NCI-H526 treated with DMSO at 0.1 percent for 48 hours (cell line): ENCODE measurements around the gene P2RY12.
A peak's percentile ranks its signal among the peaks of the same experiment; 100 is the strongest.

Experiments used
- DNase-seq: peaks from one replicate; lab custom pipeline; 2025; lab: John Stamatoyannopoulos, UW

The P2RY12 gene

GRCh38 chr3:151307131-151307530 lies 77.4 kb downstream of the P2RY12 start:
- DNase-seq: no peak

- DNase-seq: no peak
Measured at GRCh38 chr3:151306168-151306810, 78.3 kb downstream of the P2RY12 start.

GRCh38 chr3:151305775-151306151 lies 78.8 kb downstream of the P2RY12 start:
- no peak for DNase-seq

DNA sequence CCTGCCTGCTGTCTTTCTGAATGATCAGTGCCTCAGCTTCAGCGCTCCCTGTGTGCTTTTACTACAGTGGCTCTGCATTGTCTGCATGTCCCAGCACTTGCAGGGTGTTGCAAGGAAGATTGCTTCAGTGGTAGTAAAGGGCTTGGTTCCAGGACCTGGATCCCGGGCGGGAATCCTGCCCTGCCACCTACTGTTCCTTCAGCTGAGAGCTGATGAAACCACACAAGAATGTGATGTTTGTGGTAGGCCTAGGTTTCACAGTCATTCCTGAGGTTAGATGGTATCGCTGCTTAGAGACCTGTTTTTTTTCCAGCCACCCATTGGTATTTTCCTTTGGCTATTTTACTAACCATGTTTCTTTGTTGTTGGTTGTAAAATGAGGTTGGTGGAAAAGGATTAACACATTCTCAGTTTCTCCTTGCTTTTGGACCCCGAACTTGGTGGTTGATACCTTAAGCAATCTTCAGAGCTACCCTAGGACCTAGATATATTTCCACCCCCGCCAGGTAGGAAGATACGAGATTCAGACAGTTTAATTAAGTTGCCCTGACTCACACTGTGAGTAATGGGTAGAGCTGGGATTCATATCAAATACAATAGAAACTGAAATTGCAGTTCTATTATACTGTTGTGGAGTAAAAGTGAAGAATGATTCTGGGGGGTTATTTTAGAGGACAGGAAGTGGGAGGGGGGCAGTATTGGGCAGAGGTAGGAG lies 79.3 kb downstream of the P2RY12 start:
- DNase-seq: no peak

- no peak for DNase-seq
Measured at GRCh38 chr3:151303751-151304150, 80.8 kb downstream of the P2RY12 start.

GRCh38 chr3:151301787-151302186 lies 82.8 kb downstream of the P2RY12 start:
- no peak for DNase-seq

DNA sequence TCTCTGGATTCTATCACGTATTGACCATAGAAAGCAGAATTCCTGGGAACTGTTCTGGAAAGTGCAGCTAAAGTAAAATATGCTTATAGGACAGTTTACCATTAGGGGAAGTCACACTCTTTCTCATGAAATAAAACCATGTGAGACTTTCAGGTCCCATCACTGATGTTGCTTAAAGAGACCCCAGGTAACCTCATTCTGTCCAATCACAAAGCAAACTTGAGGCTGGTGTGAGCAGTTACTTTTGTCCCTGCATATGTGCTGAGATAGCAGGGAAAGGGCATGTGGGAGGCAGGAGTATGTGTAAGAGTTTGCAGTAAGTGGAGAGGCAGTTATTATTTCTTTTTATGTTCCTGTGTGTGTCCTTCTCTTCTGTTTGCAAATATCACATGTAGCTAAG lies 84.0 kb downstream of the P2RY12 start:
- no peak for DNase-seq

DNA sequence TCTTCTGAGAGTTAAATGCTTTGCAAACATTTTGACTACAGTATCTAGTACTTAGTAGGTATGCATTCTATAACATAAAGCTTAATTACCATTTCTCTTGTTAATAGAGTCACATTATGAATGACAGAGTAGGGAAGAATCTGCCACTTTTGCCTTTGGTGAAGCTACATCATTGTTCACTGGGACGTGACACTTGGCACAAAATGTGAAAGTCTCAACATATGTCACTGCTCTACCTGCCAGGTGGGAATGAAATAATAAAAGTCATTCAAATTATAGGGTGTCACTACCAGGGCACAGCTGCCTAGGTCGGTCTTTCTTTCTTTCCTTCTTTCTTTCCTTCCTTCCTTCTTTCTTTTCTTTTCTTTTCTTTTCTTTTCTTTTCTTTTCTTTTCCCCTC lies 85.5 kb downstream of the P2RY12 start:
- DNase-seq: no peak

GRCh38 chr3:151297429-151297828 lies 87.1 kb downstream of the P2RY12 start:
- no peak for DNase-seq

- no peak for DNase-seq
Measured at GRCh38 chr3:151296226-151296625, 88.3 kb downstream of the P2RY12 start.

DNA sequence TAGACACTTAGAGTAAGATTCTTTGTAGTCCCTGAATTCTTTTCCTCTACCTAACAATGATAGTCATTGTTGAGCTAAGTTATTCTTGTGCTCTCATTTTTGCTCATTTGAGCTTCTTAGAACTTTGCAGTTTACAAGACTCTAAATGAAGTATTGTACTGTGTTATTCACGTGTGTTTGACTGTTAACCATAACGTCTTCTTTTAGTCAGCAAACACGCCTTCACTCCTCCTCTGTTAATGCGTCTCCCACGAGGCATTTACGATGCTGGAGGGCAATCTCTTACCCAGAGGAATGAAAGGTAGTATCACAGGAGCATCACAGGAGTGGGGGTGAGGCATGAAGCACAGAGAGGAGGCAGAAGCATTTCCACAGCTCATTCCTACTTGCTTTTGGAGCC lies 91.4 kb downstream of the P2RY12 start:
- DNase-seq: no peak

GRCh38 chr3:151290673-151291072 lies 93.9 kb downstream of the P2RY12 start:
- DNase-seq: peak; percentile 47

GRCh38 chr3:151289445-151289844 lies 95.1 kb downstream of the P2RY12 start:
- DNase-seq: no peak
